HEK293T (cell line): Measurements from ENCODE around the gene CEP83.

Source experiments
- ARNT ChIP-seq: fragments of 450-650 bp; IDR thresholded peaks from 2 replicates; pipeline ENCODE4 v1.6.1; 2017; ENCODE audit warnings: mild to moderate bottlenecking
- BHLHE40 ChIP-seq: fragments of 450-650 bp; IDR thresholded peaks from 2 replicates; pipeline ENCODE4 v1.6.1; 2016; ENCODE audit warnings: mild to moderate bottlenecking, moderate library complexity, borderline replicate concordance
- CTBP1 ChIP-seq: fragments of 450-650 bp; IDR thresholded peaks from 2 replicates; pipeline ENCODE4 v1.6.1; 2016; ENCODE audit warnings: borderline replicate concordance
- ELF4 ChIP-seq: fragments of 450-650 bp; IDR thresholded peaks from 2 replicates; pipeline ENCODE4 v1.6.1; 2017; ENCODE audit warnings: antibody characterized with exemption
- FOXA1 ChIP-seq: fragments of 450-650 bp; IDR thresholded peaks from 2 replicates; pipeline ENCODE4 v1.6.1; 2016; ENCODE audit warnings: mild to moderate bottlenecking
- FOXK2 ChIP-seq: fragments of 450-650 bp; IDR thresholded peaks from 2 replicates; pipeline ENCODE4 v1.6.1; 2016; ENCODE audit warnings: mild to moderate bottlenecking
- FOXM1 ChIP-seq: fragments of 450-650 bp; IDR thresholded peaks from 2 replicates; pipeline ENCODE4 v1.6.1; 2017; ENCODE audit warnings: mild to moderate bottlenecking, borderline replicate concordance
- HDGF ChIP-seq: fragments of 450-650 bp; IDR thresholded peaks from 2 replicates; pipeline ENCODE4 v1.6.1; 2017; ENCODE audit warnings: antibody characterized with exemption, borderline replicate concordance
- SP1 ChIP-seq: fragments of 450-650 bp; IDR thresholded peaks from 2 replicates; pipeline ENCODE4 v1.6.1; 2017
- SUZ12 ChIP-seq: fragments of 450-650 bp; IDR thresholded peaks from 2 replicates; pipeline ENCODE4 v1.6.1; 2016; ENCODE audit warnings: mild to moderate bottlenecking
- TARDBP ChIP-seq: fragments of 450-650 bp; IDR thresholded peaks from 2 replicates; pipeline ENCODE4 v1.6.1; 2016

DNA sequence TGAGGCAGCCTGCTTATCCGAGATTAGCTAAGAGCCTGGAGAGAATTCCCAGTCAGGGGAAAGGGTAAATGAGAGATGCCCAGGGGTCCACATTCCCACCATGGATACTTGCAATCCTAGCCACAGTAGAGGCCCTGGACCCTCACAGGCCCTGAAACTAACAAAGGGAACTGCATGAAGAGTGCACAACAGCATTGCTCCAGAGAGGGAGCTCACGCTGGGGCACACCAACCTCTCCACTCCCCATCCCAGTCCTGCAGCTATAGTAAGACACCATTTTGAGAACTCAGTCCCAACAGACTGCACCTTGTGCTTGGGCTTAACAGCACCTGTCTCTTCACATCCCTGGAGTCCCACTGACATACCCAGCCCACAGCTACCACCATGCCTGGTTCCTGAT is 30.5 kb downstream of the CEP83 start:
- TF ChIP-seq BHLHE40 (no peak), ARNT (no peak), FOXA1 (no peak), ELF4 (no peak), FOXM1 (no peak), CTBP1 (no peak), SP1 (no peak), FOXK2 (no peak), SUZ12 (no peak), TARDBP (no peak), HDGF (no peak)
